ENCODE measurements around the gene SLC22A1. TPM values are rescaled to one million over a fixed set of nuclear protein-coding genes. Genes with fewer than 3 reads are reported as not detected.
"Not testable (repeated sequence)": the region's sequence is repeated elsewhere in the genome, so short reads cannot be mapped to it uniquely, and the experiment has no call there.

Gene SLC22A1
- total and polyA plus RNA-seq, 8 donors = 0.53 to 2.5 (median 0.83) TPM

GRCh38 chr6:160132297-160132637 is 10.7 kb downstream of the SLC22A1 start:
- intact Hi-C loops (cut with DNase I) = loop anchor here in 1 of 3 donors (5.0 kb wide), 1 partner anchor 325 kb away; no protein-coding TSS in a partner anchor
- Histone ChIP-seq H3K36me3 (no peaks in the 10 kb centered on the region), H3K4me3 (no peak overlapping the region), H3K4me1 (peaks cover 0 to 5% (median 3%) of the 10 kb centered on the region in 3 donors), H3K27ac (no peak overlapping the region), H3K9me3 (no peaks in the 10 kb centered on the region), H3K27me3 (no peaks in the 10 kb centered on the region)
- FAIRE-seq (no peak), DNase-seq (no peak), ATAC-seq (no peak)
- no peak for TF ChIP-seq CTCF (IDR thresholded peaks at IDR 0.05)
- 81 to 88% methylated on average over 4 of the region's 4 CpGs for WGBS, 2 donors

GRCh38 chr6:160132776-160133338 is 11.2 kb downstream of the SLC22A1 start:
- no peak for TF ChIP-seq CTCF (IDR thresholded peaks at IDR 0.05)
- no peaks in the 10 kb centered on the region for H3K9me3 ChIP-seq
- DNase-seq (no peak), ATAC-seq (no peak), FAIRE-seq (no peak)
- no peaks in the 10 kb centered on the region for H3K36me3 ChIP-seq
- H3K27ac ChIP-seq = no peak overlapping the region
- H3K4me1 ChIP-seq = peaks cover 0 to 5% (median 3%) of the 10 kb centered on the region in 3 donors
- H3K4me3 ChIP-seq = no peak overlapping the region
- intact Hi-C loops (cut with DNase I) = loop anchor here in 1 of 3 donors (5.0 kb wide), 1 partner anchor 324 kb away; no protein-coding TSS in a partner anchor
- WGBS, 2 donors = 83 to 93% methylated on average over 12 of the region's 12 CpGs
- H3K27me3 ChIP-seq = no peaks in the 10 kb centered on the region

- WGBS, 2 donors = 94 to 95% methylated on average over 47 of the region's 47 CpGs
- Histone ChIP-seq H3K4me1 (peaks cover 0 to 10% (median 3%) of the 10 kb centered on the region in 3 donors), H3K27ac (no peak overlapping the region), H3K27me3 (no peaks in the 10 kb centered on the region), H3K36me3 (no peaks in the 10 kb centered on the region), H3K4me3 (no peak overlapping the region), H3K9me3 (no peaks in the 10 kb centered on the region)
- no peak for ATAC-seq
- no peak for TF ChIP-seq CTCF (IDR thresholded peaks at IDR 0.05)
- no peak for DNase-seq
- FAIRE-seq = no peak
- intact Hi-C loops (cut with DNase I) = loop anchor here in 1 of 3 donors (5.0 kb wide), 1 partner anchor 324 kb away; no protein-coding TSS in a partner anchor
These were observed 12.1 kb downstream of the SLC22A1 start for GRCh38 chr6:160133441-160134336.

GRCh38 chr6:160134337-160134751 is 12.7 kb downstream of the SLC22A1 start:
- H3K36me3 ChIP-seq, H3K27ac ChIP-seq, FAIRE-seq, DNase-seq, H3K27me3 ChIP-seq, ATAC-seq, H3K9me3 ChIP-seq, H3K4me3 ChIP-seq: not testable (repeated sequence)
- WGBS, 2 donors = 92 to 93% methylated on average over 20 of the region's 20 CpGs
- peaks cover 0 to 11% (median 3%) of the 10 kb centered on the region in 3 donors for H3K4me1 ChIP-seq
- intact Hi-C loops (cut with DNase I) = loop anchor here in 1 of 3 donors (5.0 kb wide), 1 partner anchor 323 kb away; no protein-coding TSS in a partner anchor

- no peak for FAIRE-seq
- DNase-seq = no peak
- ATAC-seq = no peak
- Histone ChIP-seq H3K27ac (no peak overlapping the region), H3K36me3 (no peaks in the 10 kb centered on the region), H3K27me3 (no peaks in the 10 kb centered on the region), H3K4me3 (no peak overlapping the region), H3K4me1 (peaks cover 0 to 11% (median 3%) of the 10 kb centered on the region in 3 donors), H3K9me3 (no peaks in the 10 kb centered on the region)
- no peak for TF ChIP-seq CTCF (IDR thresholded peaks at IDR 0.05)
- intact Hi-C loops (cut with DNase I) = loop anchor here in 1 of 3 donors (5.0 kb wide), 1 partner anchor 322 kb away; no protein-coding TSS in a partner anchor
- WGBS, 2 donors = 86 to 91% methylated on average over 6 of the region's 6 CpGs
These were observed 13.3 kb downstream of the SLC22A1 start for GRCh38 chr6:160134779-160135547.

All from pancreas (tissue), 10 donors.